Muscle layer of colon (tissue), 2 donors: ENCODE results near the gene PIK3R1.

ENCODE experiments used
- H3K27ac ChIP-seq: one replicate; pipeline ENCODE4 v1.7.0; 2013; ENCODE audit warnings: low read depth, mild to moderate bottlenecking, low read length, moderate library complexity
- H3K27me3 ChIP-seq, 2 donors: one replicate each; pipeline ENCODE4 v1.7.0; 2013; ENCODE audit warnings: low read length in 2 of 2, mild to moderate bottlenecking in 2 of 2; ENCODE audit not compliant: insufficient read depth in 2 of 2, control insufficient read depth in 1 of 2
- H3K36me3 ChIP-seq: one replicate; pipeline ENCODE4 v1.7.0; 2013; ENCODE audit warnings: mild to moderate bottlenecking, low read length; ENCODE audit not compliant: insufficient read depth
- H3K4me1 ChIP-seq: one replicate; pipeline ENCODE4 v1.7.0; 2013; ENCODE audit warnings: mild to moderate bottlenecking, low read length; ENCODE audit not compliant: insufficient read depth
- H3K4me3 ChIP-seq, 2 donors: one replicate each; pipeline ENCODE4 v1.7.0; 2013; ENCODE audit warnings: low read length in 2 of 2, low read depth in 1 of 2, mild to moderate bottlenecking in 1 of 2, moderate library complexity in 1 of 2
- H3K9ac ChIP-seq: one replicate; pipeline ENCODE4 v1.7.0; 2013; ENCODE audit warnings: low read length
- H3K9me3 ChIP-seq: one replicate; pipeline ENCODE4 v1.7.0; 2013; ENCODE audit warnings: mild to moderate bottlenecking, low read length
- donor health status: abdominal sarcoma.
- donor health status: Adenocarcinoma of cecum.

PIK3R1 gene

GRCh38 chr5:68303754-68304420, 88.3 kb downstream of the PIK3R1 start:
- peaks cover 12% of the 10 kb centered on the region for H3K36me3 ChIP-seq
- no peak overlapping the region for H3K27ac ChIP-seq
- H3K27me3 ChIP-seq, result no peaks in the 10 kb centered on the region
- H3K4me3 ChIP-seq, result no peak overlapping the region
- no peaks in the 10 kb centered on the region for H3K4me1 ChIP-seq
- H3K9me3 ChIP-seq, result no peaks in the 10 kb centered on the region
- no peak overlapping the region for H3K9ac ChIP-seq

- no peaks in the 10 kb centered on the region for H3K27me3 ChIP-seq
- H3K36me3 ChIP-seq, result peaks cover 7% of the 10 kb centered on the region
- no peak overlapping the region for H3K9ac ChIP-seq
- no peaks in the 10 kb centered on the region for H3K9me3 ChIP-seq
- H3K4me3 ChIP-seq, result no peak overlapping the region
- H3K4me1 ChIP-seq, result no peaks in the 10 kb centered on the region
- no peak overlapping the region for H3K27ac ChIP-seq
These were observed 89.0 kb downstream of the PIK3R1 start for GRCh38 chr5:68304421-68305052.

GRCh38 chr5:68305223-68305870, 89.8 kb downstream of the PIK3R1 start:
- Histone ChIP-seq H3K27ac (no peak overlapping the region), H3K4me3 (no peak overlapping the region), H3K27me3 (no peaks in the 10 kb centered on the region), H3K36me3 (peaks cover under 1% of the 10 kb centered on the region), H3K9me3 (no peaks in the 10 kb centered on the region), H3K9ac (no peak overlapping the region), H3K4me1 (no peaks in the 10 kb centered on the region)

- no peak overlapping the region for H3K4me3 ChIP-seq
- H3K4me1 ChIP-seq, result no peaks in the 10 kb centered on the region
- H3K27me3 ChIP-seq, result no peaks in the 10 kb centered on the region
- H3K27ac ChIP-seq, result no peak overlapping the region
- no peak overlapping the region for H3K9ac ChIP-seq
- H3K36me3 ChIP-seq, result no peaks in the 10 kb centered on the region
- H3K9me3 ChIP-seq, result no peaks in the 10 kb centered on the region
These were observed 90.9 kb downstream of the PIK3R1 start for GRCh38 chr5:68306361-68307014.

DNA sequence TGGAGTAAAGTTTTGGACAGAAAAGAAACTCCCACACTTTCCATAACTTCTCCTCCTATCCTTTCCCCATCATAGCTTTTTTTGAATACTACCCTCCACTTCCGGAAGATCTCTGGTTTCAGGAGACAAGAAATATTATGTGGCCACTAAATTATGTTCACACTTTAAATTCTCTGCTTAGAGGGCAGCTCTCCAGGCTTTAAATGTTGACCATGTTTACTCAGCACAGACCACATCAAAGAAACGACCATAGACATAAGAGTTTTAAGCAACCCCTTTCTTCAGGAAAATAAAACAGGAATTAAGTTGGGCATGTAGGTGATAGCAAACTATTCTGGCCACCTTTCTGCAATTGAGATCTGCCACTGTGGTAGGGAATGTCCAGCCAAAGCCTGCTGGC, 97.8 kb downstream of the PIK3R1 start:
- no peaks in the 10 kb centered on the region for H3K36me3 ChIP-seq
- H3K27ac ChIP-seq, result no peak overlapping the region
- no peaks in the 10 kb centered on the region for H3K4me1 ChIP-seq

DNA sequence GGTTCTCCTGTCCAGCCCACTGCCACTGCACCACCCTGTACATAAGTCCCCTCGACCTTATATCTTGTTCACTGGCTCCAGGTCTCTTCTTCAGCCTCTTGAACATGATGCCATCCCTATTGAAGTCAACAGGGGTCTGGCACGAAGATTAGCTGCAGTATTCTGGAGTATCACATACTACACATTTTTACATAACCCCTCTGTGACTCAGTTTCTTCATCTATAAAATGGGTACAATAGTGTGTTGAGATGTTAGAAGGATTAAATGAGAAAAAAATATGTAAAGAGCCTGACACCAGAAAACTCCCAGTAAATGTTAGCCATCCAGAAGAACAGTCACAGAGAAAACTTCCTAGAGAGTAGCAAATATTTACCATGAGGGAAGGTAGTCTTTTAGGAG, 98.9 kb downstream of the PIK3R1 start:
- Histone ChIP-seq H3K9ac (no peak overlapping the region), H3K4me3 (no peak overlapping the region), H3K27me3 (no peaks in the 10 kb centered on the region), H3K36me3 (no peaks in the 10 kb centered on the region), H3K27ac (no peak overlapping the region), H3K4me1 (no peaks in the 10 kb centered on the region), H3K9me3 (no peaks in the 10 kb centered on the region)

More for the DNA sequence above, 97.8 kb downstream of the PIK3R1 start:
- Histone ChIP-seq H3K4me3 (no peak overlapping the region), H3K9me3 (no peaks in the 10 kb centered on the region), H3K9ac (no peak overlapping the region), H3K27me3 (no peaks in the 10 kb centered on the region)

GRCh38 chr5:68315679-68316271, 100.2 kb downstream of the PIK3R1 start:
- no peaks in the 10 kb centered on the region for H3K9me3 ChIP-seq
- no peaks in the 10 kb centered on the region for H3K4me1 ChIP-seq
- H3K27ac ChIP-seq, result no peak overlapping the region
- H3K4me3 ChIP-seq, result no peak overlapping the region
- H3K27me3 ChIP-seq, result no peaks in the 10 kb centered on the region
- no peak overlapping the region for H3K9ac ChIP-seq
- H3K36me3 ChIP-seq, result no peaks in the 10 kb centered on the region

DNA sequence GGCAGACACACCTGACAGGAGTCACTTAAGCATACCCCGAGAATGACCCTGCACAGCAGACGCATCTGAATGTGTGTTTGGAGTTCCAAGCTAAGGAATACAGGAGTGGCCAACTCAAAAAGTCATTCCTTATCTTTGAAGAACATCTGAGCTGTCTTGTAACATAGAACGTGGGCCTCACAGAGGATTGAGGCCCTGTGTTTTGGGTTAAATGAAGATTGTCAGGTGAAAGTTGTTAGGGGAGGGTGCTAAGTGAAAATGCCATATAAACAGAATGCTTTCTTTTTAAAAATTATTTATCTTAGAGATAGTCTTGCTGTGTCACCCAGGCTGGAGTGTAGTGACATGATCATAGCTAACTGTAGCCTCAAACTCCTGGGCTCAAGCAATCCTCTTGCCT, 100.9 kb downstream of the PIK3R1 start:
- Histone ChIP-seq H3K27me3 (no peaks in the 10 kb centered on the region), H3K4me1 (no peaks in the 10 kb centered on the region), H3K4me3 (no peak overlapping the region), H3K27ac (no peak overlapping the region), H3K9me3 (no peaks in the 10 kb centered on the region), H3K36me3 (no peaks in the 10 kb centered on the region), H3K9ac (no peak overlapping the region)

DNA sequence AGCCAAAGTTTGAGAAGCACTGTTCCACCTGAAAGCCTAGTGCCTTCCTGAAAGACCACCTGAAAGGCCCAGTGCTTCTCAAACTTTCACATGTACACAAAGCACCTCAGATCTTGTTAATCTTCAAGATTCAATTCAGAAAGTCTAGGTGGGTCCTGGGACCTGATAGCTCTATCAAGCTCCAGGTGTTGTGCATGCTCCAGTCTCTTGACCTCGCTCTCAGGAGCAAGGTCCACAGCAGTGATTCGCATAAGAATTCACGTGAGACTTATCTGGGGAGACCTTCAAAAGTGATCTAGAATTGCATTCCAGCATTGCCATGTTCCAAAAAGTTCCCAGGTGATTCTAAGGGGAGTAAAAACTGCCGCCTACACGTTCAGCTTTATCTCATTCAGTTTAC, 102.1 kb downstream of the PIK3R1 start:
- no peaks in the 10 kb centered on the region for H3K9me3 ChIP-seq
- H3K27me3 ChIP-seq, result no peaks in the 10 kb centered on the region
- no peak overlapping the region for H3K4me3 ChIP-seq
- H3K4me1 ChIP-seq, result no peaks in the 10 kb centered on the region
- H3K27ac ChIP-seq, result no peak overlapping the region
- no peaks in the 10 kb centered on the region for H3K36me3 ChIP-seq
- H3K9ac ChIP-seq, result no peak overlapping the region

DNA sequence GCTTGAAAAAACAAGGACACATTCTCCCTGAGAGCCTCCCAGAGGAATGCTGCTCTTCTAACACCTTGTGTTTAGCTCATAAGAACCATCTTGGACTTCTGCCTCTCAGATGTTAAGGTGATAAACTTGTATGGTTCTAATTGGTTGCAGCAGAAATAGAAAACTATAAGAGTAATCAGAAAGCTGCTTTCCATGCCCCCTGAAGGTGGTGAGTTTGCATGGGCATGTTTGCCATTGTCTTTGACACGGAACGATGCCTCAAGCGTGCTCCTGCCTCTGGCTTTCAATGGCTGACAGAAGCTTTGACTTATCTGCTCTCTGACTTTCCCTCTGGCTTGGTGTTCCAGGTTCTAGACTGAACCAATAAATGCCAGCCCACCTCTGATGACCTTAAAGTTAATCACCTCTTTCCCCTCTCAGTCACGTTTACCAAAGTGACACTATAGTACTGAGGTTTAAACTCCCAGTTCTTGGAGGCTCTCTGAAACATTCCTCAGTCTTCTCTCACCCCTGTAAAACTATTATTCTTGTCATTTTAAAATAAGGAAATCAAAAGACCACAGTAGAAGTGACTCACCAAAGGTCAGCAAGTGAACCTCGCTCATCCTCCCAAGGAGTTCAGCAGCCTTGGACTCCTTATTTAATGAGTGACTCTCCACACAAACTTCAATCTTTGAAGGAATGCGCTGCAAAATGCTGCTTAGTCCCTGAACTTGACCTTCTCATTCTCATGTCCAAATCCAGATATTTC, 103.6 kb downstream of the PIK3R1 start:
- no peaks in the 10 kb centered on the region for H3K36me3 ChIP-seq
- H3K27me3 ChIP-seq, result no peaks in the 10 kb centered on the region
- H3K27ac ChIP-seq, result no peak overlapping the region
- H3K9me3 ChIP-seq, result no peaks in the 10 kb centered on the region
- no peaks in the 10 kb centered on the region for H3K4me1 ChIP-seq
- no peak overlapping the region for H3K9ac ChIP-seq
- H3K4me3 ChIP-seq, result no peak overlapping the region
